T-helper 2 cell treated with Interferon-gamma antibody and Interleukin-4, amounts not matched to agents 100 ng/mL and 5 ng/mL, for 36 hours (primary cell): ENCODE measurements around the gene ASAP3. TPM values are rescaled to one million over a fixed set of nuclear protein-coding genes. Genes with fewer than 3 reads are reported as not detected.

Experiments used
- intact Hi-C: fragments of 100-400 bp; cut with micrococcal nuclease; formaldehyde crosslinking; loops from one replicate; pipeline ENCODE4 v1.15.1; 2023
- total RNA-seq: library from RNA; stranded (reverse); gene quantifications from 2 replicates; pipeline ENCODE4 v1.2.3, GENCODE V29; 2022

Gene ASAP3
- total RNA-seq, 1 donor from 2014 or later = 0.86 TPM

GRCh38 chr1:23424293-23425192, 59.4 kb downstream of the ASAP3 start, which contains the start of gene TCEA3:
Gene TCEA3 (minus strand): TSS chr1:23424748. CDS start chr1:23424633, 115 bp downstream.
- intact Hi-C loops = no loop called here

- intact Hi-C loops = loop anchor here (2.0 kb wide), 1 partner anchor 55 kb away; the partner anchor contains the start of gene ZNF436
Measured at GRCh38 chr1:23423415-23424292, 60.3 kb downstream of the ASAP3 start.

- intact Hi-C loops = loop anchor here (2.0 kb wide), 1 partner anchor 54 kb away; the partner anchor contains the start of gene ZNF436
Measured at GRCh38 chr1:23422941-23423340, 61.0 kb downstream of the ASAP3 start.

- intact Hi-C loops = loop anchor here (2.0 kb wide), 1 partner anchor 54 kb away; the partner anchor contains the start of gene ZNF436
Measured at GRCh38 chr1:23422241-23422877, 61.6 kb downstream of the ASAP3 start.

- intact Hi-C loops = loop anchor here (2.0 kb wide), 1 partner anchor 53 kb away; the partner anchor contains the start of gene ZNF436
Measured at GRCh38 chr1:23421753-23422240, 62.2 kb downstream of the ASAP3 start.

GRCh38 chr1:23421343-23421742, 62.6 kb downstream of the ASAP3 start:
- intact Hi-C loops = no loop called here

GRCh38 chr1:23420778-23421177, 63.2 kb downstream of the ASAP3 start:
- intact Hi-C loops = no loop called here

GRCh38 chr1:23419180-23419579, 64.8 kb downstream of the ASAP3 start:
- intact Hi-C loops = no loop called here

- intact Hi-C loops = no loop called here
Measured at GRCh38 chr1:23417570-23417969, 66.4 kb downstream of the ASAP3 start.

- intact Hi-C loops = no loop called here
Measured at GRCh38 chr1:23416964-23417363, 67.0 kb downstream of the ASAP3 start.

GRCh38 chr1:23408797-23409290, 75.1 kb downstream of the ASAP3 start:
- intact Hi-C loops = no loop called here

- intact Hi-C loops = no loop called here
Measured at GRCh38 chr1:23407016-23407630, 76.9 kb downstream of the ASAP3 start.

GRCh38 chr1:23405946-23406345, 78.0 kb downstream of the ASAP3 start:
- intact Hi-C loops = no loop called here

- intact Hi-C loops = loop anchor here (5.0 kb wide), 1 partner anchor 37 kb away; the partner anchor contains the start of gene ZNF436
Measured at GRCh38 chr1:23403735-23404486, 80.1 kb downstream of the ASAP3 start.

- intact Hi-C loops = loop anchor here (5.0 kb wide), 1 partner anchor 36 kb away; the partner anchor contains the start of gene ZNF436
Measured at GRCh38 chr1:23403355-23403734, 80.6 kb downstream of the ASAP3 start.

- intact Hi-C loops = loop anchor here (5.0 kb wide), 1 partner anchor 36 kb away; the partner anchor contains the start of gene ZNF436
Measured at GRCh38 chr1:23403038-23403336, 81.0 kb downstream of the ASAP3 start.

- intact Hi-C loops = loop anchor here (5.0 kb wide), 1 partner anchor 35 kb away; the partner anchor contains the start of gene ZNF436
Measured at GRCh38 chr1:23402286-23403037, 81.5 kb downstream of the ASAP3 start.

- intact Hi-C loops = loop anchor here (5.0 kb wide), 1 partner anchor 34 kb away; the partner anchor contains the start of gene ZNF436
Measured at GRCh38 chr1:23401313-23401712, 82.7 kb downstream of the ASAP3 start.
